HepG2 (cell line): ENCODE results near the gene VMO1. TPM values are rescaled to one million over a fixed set of nuclear protein-coding genes. Genes with fewer than 3 reads are reported as not detected.
A peak's percentile ranks its signal among the peaks of the same experiment; 100 is the strongest.

Experiments used
- ARID5B ChIP-seq: IDR thresholded peaks from 2 replicates; pipeline ENCODE4 v1.4.0; 2020; ENCODE audit warnings: mild to moderate bottlenecking, missing genetic modification reagents
- ATF2 ChIP-seq: sonication (generic); formaldehyde crosslinking; IDR thresholded peaks from 2 replicates; pipeline ENCODE4 v1.4.0; 2020; ENCODE audit warnings: missing genetic modification reagents
- BATF2 ChIP-seq: sonication (generic); formaldehyde crosslinking; IDR thresholded peaks from 2 replicates; pipeline ENCODE4 v1.8.0; 2022; ENCODE audit warnings: mild to moderate bottlenecking, missing genetic modification reagents, moderate library complexity
- EP300 ChIP-seq, 3 experiments: sonication (generic) in 1 of 3; formaldehyde crosslinking in 1 of 3; IDR thresholded peaks; 2 replicates each; pipeline versions ENCODE4 v1.5.1 to v1.6.1; 2011 to 2020; ENCODE audit warnings: low read depth in 2 of 3, low read length in 2 of 3, borderline replicate concordance in 1 of 3, improper control_type of control experiment in 1 of 3, mild to moderate bottlenecking in 1 of 3, missing genetic modification reagents in 1 of 3, moderate library complexity in 1 of 3
- HNF4A ChIP-seq: sonication (generic); formaldehyde crosslinking; IDR thresholded peaks from 2 replicates; pipeline ENCODE4 v1.4.0; 2020; ENCODE audit warnings: missing genetic modification reagents
- IRF9 ChIP-seq: sonication (generic); formaldehyde crosslinking; IDR thresholded peaks from 2 replicates; pipeline ENCODE4 v1.8.0; 2022; ENCODE audit warnings: missing genetic modification reagents, mild to moderate bottlenecking, borderline replicate concordance
- NFRKB ChIP-seq: fragments of 450-650 bp; IDR thresholded peaks from 2 replicates; pipeline ENCODE4 v1.6.1; 2017
- SMAD3 ChIP-seq: sonication (generic); formaldehyde crosslinking; IDR thresholded peaks from 2 replicates; pipeline ENCODE4 v1.4.0; 2020; ENCODE audit warnings: missing genetic modification reagents
- SOX13 ChIP-seq, 3 experiments: fragments of 450-650 bp in 1 of 3; sonication (generic) in 1 of 3; formaldehyde crosslinking in 1 of 3; IDR thresholded peaks in 2 of 3; conservative IDR thresholded peaks in 1 of 3; 2 replicates each; pipeline versions ENCODE4 v1.5.0 to v1.6.1; 2016 to 2020; ENCODE audit warnings: antibody characterized with exemption in 1 of 3, mild to moderate bottlenecking in 1 of 3, missing compliant biosample characterization in 1 of 3, missing genetic modification reagents in 1 of 3, moderate library complexity in 1 of 3
- TAF15 ChIP-seq: fragments of 200-400 bp; formaldehyde crosslinking; IDR thresholded peaks from one replicate; pipeline ENCODE4 v1.6.1; 2018; ENCODE audit warnings: mild to moderate bottlenecking, low read depth, low read length; ENCODE audit not compliant: poor library complexity, severe bottlenecking
- THAP11 ChIP-seq: IDR thresholded peaks from 2 replicates; pipeline ENCODE4 v1.6.1; 2016; ENCODE audit warnings: missing biosample characterization, missing genetic modification reagents
- ZBTB3 ChIP-seq: sonication (generic); formaldehyde crosslinking; IDR thresholded peaks from 2 replicates; pipeline ENCODE4 v1.4.0; 2020; ENCODE audit warnings: low read depth, mild to moderate bottlenecking, moderate library complexity, missing genetic modification reagents, borderline replicate concordance
- ZNF121 ChIP-seq: sonication (generic); formaldehyde crosslinking; IDR thresholded peaks from 2 replicates; pipeline ENCODE4 v1.5.0; 2020; ENCODE audit warnings: mild to moderate bottlenecking, missing genetic modification reagents
- ZNF513 ChIP-seq: sonication (generic); formaldehyde crosslinking; conservative IDR thresholded peaks from 2 replicates; pipeline ENCODE4 v1.5.0; 2020; ENCODE audit warnings: missing genetic modification reagents
- ZNF879 ChIP-seq: sonication (generic); formaldehyde crosslinking; IDR thresholded peaks from 2 replicates; pipeline ENCODE4 v1.8.1; 2023; ENCODE audit warnings: missing genetic modification reagents
- polyA plus RNA-seq, 8 experiments: library from polyadenylated mRNA; depleted of rRNA in 3 of 8; stranded (reverse) in 7 of 8; unstranded in 1 of 8; fragments of >200 nt; fragmentation: Illumina TruSeq in 4 of 8; extraction: Trizol in 4 of 8; gene quantifications; 2 replicates each; pipeline versions ENCODE4 v1.2.1 to v1.2.3, GENCODE V29; 2011 to 2016; ENCODE audit warnings: low read depth in 4 of 8, missing spikeins in 1 of 8, mixed read lengths in 1 of 8; ENCODE audit not compliant: insufficient read depth in 1 of 8
- total RNA-seq, 5 experiments: library from RNA; depleted of rRNA; stranded (reverse); fragments of >200 nt; fragmentation: Illumina TruSeq; extraction: Trizol; gene quantifications; 2 replicates each; pipeline ENCODE4 v1.2.3, GENCODE V29; 2016; ENCODE audit warnings: low read depth in 1 of 5
- TF ChIP-seq, protein P1 (sequence below): IDR thresholded peaks from 2 replicates; pipeline ENCODE4 v1.6.1; 2018; ENCODE audit warnings: missing genetic modification reagents, mild to moderate bottlenecking, missing compliant biosample characterization

The VMO1 gene
- total and polyA plus RNA-seq, 2 of the 13 experiments (the other 11 are each of a cell fraction or from before 2014, with no cell fraction given) = not detected

- peak; percentile 92 for TF ChIP-seq ARID5B (CRISPR knock-in tag)
- peak; percentile 66 to 67 for TF ChIP-seq EP300 (IDR thresholded peaks at IDR 0.05; ENCODE audit: low read depth in 2 of 2, low read length in 2 of 2)
- TF ChIP-seq EP300 (CRISPR knock-in tag; IDR thresholded peaks at IDR 0.05; ENCODE audit: borderline replicate concordance) = peak; percentile 84
- peak; percentile 29; the same call in 1 of the 2 replicates for TF ChIP-seq IRF9 (CRISPR knock-in tag)
- TF ChIP-seq ZNF513 (CRISPR knock-in tag) = no peak
- TF ChIP-seq THAP11 (CRISPR knock-in tag) = peak; percentile 83
- TF ChIP-seq ZBTB3 = peak; percentile 80; the same call in 1 of the 2 replicates
- TF ChIP-seq ZNF879 (CRISPR knock-in tag) = 0 out of 2 replicates have a peak, but pooled peaks have one; percentile 52
- TF ChIP-seq ZNF121 (CRISPR knock-in tag) = 0 out of 2 replicates have a peak, but pooled peaks have one; percentile 18
- no peak for TF ChIP-seq NFRKB
- 0 out of 2 replicates have a peak, but pooled peaks have one; percentile 11 for TF ChIP-seq BATF2 (CRISPR knock-in tag)
- TF ChIP-seq, protein P1, sequence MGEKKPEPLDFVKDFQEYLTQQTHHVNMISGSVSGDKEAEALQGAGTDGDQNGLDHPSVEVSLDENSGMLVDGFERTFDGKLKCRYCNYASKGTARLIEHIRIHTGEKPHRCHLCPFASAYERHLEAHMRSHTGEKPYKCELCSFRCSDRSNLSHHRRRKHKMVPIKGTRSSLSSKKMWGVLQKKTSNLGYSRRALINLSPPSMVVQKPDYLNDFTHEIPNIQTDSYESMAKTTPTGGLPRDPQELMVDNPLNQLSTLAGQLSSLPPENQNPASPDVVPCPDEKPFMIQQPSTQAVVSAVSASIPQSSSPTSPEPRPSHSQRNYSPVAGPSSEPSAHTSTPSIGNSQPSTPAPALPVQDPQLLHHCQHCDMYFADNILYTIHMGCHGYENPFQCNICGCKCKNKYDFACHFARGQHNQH (CRISPR knock-in tag) = 0 out of 2 replicates have a peak, but pooled peaks have one; percentile 39
- peak; percentile 75 for TF ChIP-seq HNF4A (CRISPR knock-in tag)
- peak; percentile 77; the same call in 1 of the 2 replicates for TF ChIP-seq SMAD3 (CRISPR knock-in tag)
- TF ChIP-seq SOX13 (IDR thresholded peaks at IDR 0.05) = 0 out of 2 replicates have a peak, but pooled peaks have one; percentile 13
- TF ChIP-seq SOX13 (CRISPR knock-in tag; conservative IDR thresholded peaks at IDR 0.05 in 1 of 2, IDR thresholded peaks at IDR 0.05 in 1 of 2) = peak in 1 of 2 experiments; percentile 78; a peak in 2 of 4 replicates
- TF ChIP-seq TAF15 = no peak
- peak; percentile 76; the same call in 1 of the 2 replicates for TF ChIP-seq ATF2 (CRISPR knock-in tag)
Observed at GRCh38 chr17:4777969-4778760, 8.0 kb downstream of the VMO1 start (continued).
